HCT116 (cell line): ENCODE results near the gene PROX2. TPM values are rescaled to one million over a fixed set of nuclear protein-coding genes. Genes with fewer than 3 reads are reported as not detected.

Experiments
- ATAC-seq: fragments of 200-7000 bp; cut with Tn5 transposase; 2 replicates; pipeline ENCODE4 v1.9.1; 2020; ENCODE audit warnings: mild to moderate bottlenecking, moderate library complexity
- BruUV-seq: library from RNA; stranded (reverse); fragments of 400-500 nt; replicated peaks from 2 replicates; lab custom pipeline; 2021; lab: Mats Ljungman, UMichigan
- CTCF ChIA-PET: fragments of 300-600 bp; sonication (Branson Sonifier 250); formaldehyde crosslinking; loops from one replicate; lab custom pipeline; 2021; ENCODE audit warnings: antibody characterized with exemption; lab: Charles Lee
- POLR2A ChIA-PET: fragments of 300-600, 350-600 bp; sonication (Branson Sonifier 250); formaldehyde crosslinking; loops from one replicate; lab custom pipeline; 2021; ENCODE audit warnings: antibody characterized with exemption; lab: Charles Lee
- RAD21 ChIA-PET, 2 experiments: fragments of 300-600 bp; sonication (Branson Sonifier 250); formaldehyde crosslinking; loops; one replicate each; lab custom pipeline; 2023; ENCODE audit warnings: low total read pairs in 2 of 2; ENCODE audit not compliant: uncharacterized antibody in 2 of 2, unreplicated experiment in 2 of 2, low non-redundant PET in 1 of 2; lab: Charles Lee
- DNase-seq: peaks from one replicate; pipeline ENCODE4 v3.0.0-alpha.2; 2010; ENCODE audit warnings: low read depth, low spot score
- H2AFZ ChIP-seq: fragments of 200-600 bp; shearing (Covaris generic), sonication (generic); 2 replicates; pipeline ENCODE4 v1.6.1; 2017; ENCODE audit warnings: low read depth, mixed run types, mixed read lengths, antibody characterized with exemption, low read length; ENCODE audit not compliant: poor library complexity, severe bottlenecking
- H3K27ac ChIP-seq: 2 replicates; pipeline ENCODE4 v1.5.1; 2012; ENCODE audit warnings: low read depth, low read length
- H3K27me3 ChIP-seq: fragments of 200-600 bp; sonication (generic); 2 replicates; pipeline ENCODE4 v1.6.1; 2016; ENCODE audit warnings: mixed run types, low read length, mixed read lengths; ENCODE audit not compliant: insufficient read depth
- H3K36me3 ChIP-seq, 2 experiments: fragments of 200-500 bp in 1 of 2; fragments of 200-600 bp in 1 of 2; sonication (Bioruptor generic) in 1 of 2; sonication (generic) in 1 of 2; 2 replicates each; pipeline versions ENCODE4 v1.5.1 to v1.6.1; 2014 to 2016; ENCODE audit warnings: low read length in 2 of 2, inconsistent platforms in 1 of 2, mixed read lengths in 1 of 2, mixed run types in 1 of 2; ENCODE audit not compliant: insufficient read depth in 2 of 2, control insufficient read depth in 1 of 2
- H3K4me1 ChIP-seq, 2 experiments: fragments of 200-600 bp in 1 of 2; sonication (generic) in 1 of 2; 2 replicates each; pipeline versions ENCODE4 v1.5.1 to v1.6.1; 2012 to 2017; ENCODE audit warnings: low read length in 2 of 2, inconsistent platforms in 1 of 2, mild to moderate bottlenecking in 1 of 2, mixed read lengths in 1 of 2, mixed run types in 1 of 2, moderate library complexity in 1 of 2; ENCODE audit not compliant: insufficient read depth in 2 of 2, control insufficient read depth in 1 of 2
- H3K4me2 ChIP-seq: fragments of 200-600 bp; sonication (generic); 2 replicates; pipeline ENCODE4 v1.6.1; 2017; ENCODE audit warnings: mixed run types, low read length, mixed read lengths
- H3K4me3 ChIP-seq, 2 experiments: fragments of 200-600 bp in 1 of 2; sonication (generic) in 1 of 2; replicated peaks in 1 of 2; 2 replicates each; pipeline ENCODE4 v1.5.1; 2011 to 2016; ENCODE audit warnings: low read length in 2 of 2, control low read depth in 1 of 2, low read depth in 1 of 2, mild to moderate bottlenecking in 1 of 2, mixed read lengths in 1 of 2, mixed run types in 1 of 2
- H3K79me2 ChIP-seq: fragments of 200-600 bp; sonication (generic); 2 replicates; pipeline ENCODE4 v1.6.1; 2017; ENCODE audit warnings: mild to moderate bottlenecking, mixed run types, low read length, moderate library complexity, mixed read lengths; ENCODE audit not compliant: insufficient read depth
- H3K9ac ChIP-seq: fragments of 200-600 bp; sonication (generic); 2 replicates; pipeline ENCODE4 v1.6.1; 2016; ENCODE audit warnings: low read length, mixed read lengths
- H3K9me2 ChIP-seq: fragments of 200-600 bp; sonication (generic), shearing (Covaris generic); 2 replicates; pipeline ENCODE4 v1.6.1; 2017; ENCODE audit warnings: mixed run types, mild to moderate bottlenecking, moderate library complexity; ENCODE audit not compliant: insufficient read depth
- H3K9me3 ChIP-seq, 2 experiments: fragments of 200-500 bp in 1 of 2; fragments of 200-600 bp in 1 of 2; sonication (Bioruptor generic) in 1 of 2; sonication (generic) in 1 of 2; 2 replicates each; pipeline ENCODE4 v1.6.1; 2014 to 2017; ENCODE audit warnings: low read length in 2 of 2, mixed read lengths in 2 of 2, inconsistent platforms in 1 of 2, low read depth in 1 of 2, mild to moderate bottlenecking in 1 of 2, mixed run types in 1 of 2, moderate library complexity in 1 of 2; ENCODE audit not compliant: control insufficient read depth in 1 of 2, insufficient read depth in 1 of 2
- H4K20me1 ChIP-seq: fragments of 200-600 bp; sonication (generic), shearing (Covaris generic); 2 replicates; pipeline ENCODE4 v1.6.1; 2017; ENCODE audit warnings: mixed run types, mild to moderate bottlenecking, moderate library complexity; ENCODE audit not compliant: insufficient read depth
- CBX3 ChIP-seq: IDR thresholded peaks from 2 replicates; pipeline ENCODE4 v1.6.1; 2012; ENCODE audit warnings: low read depth
- CEBPB ChIP-seq: IDR thresholded peaks from 2 replicates; pipeline ENCODE4 v1.6.1; 2012; ENCODE audit warnings: low read depth
- ELF1 ChIP-seq: IDR thresholded peaks from 2 replicates; pipeline ENCODE4 v1.6.1; 2012; ENCODE audit warnings: low read depth, borderline replicate concordance
- FOSL1 ChIP-seq: IDR thresholded peaks from 2 replicates; pipeline ENCODE4 v1.6.1; 2012; ENCODE audit warnings: low read depth
- JUND ChIP-seq: IDR thresholded peaks from 2 replicates; pipeline ENCODE4 v1.6.1; 2012
- POLR2AphosphoS5 ChIP-seq: IDR thresholded peaks from 2 replicates; pipeline ENCODE4 v1.6.1; 2011; ENCODE audit warnings: mild to moderate bottlenecking, low read depth, low read length, moderate library complexity
- SIN3A ChIP-seq: IDR thresholded peaks from 2 replicates; pipeline ENCODE4 v1.6.1; 2012; ENCODE audit warnings: low read depth
- SP1 ChIP-seq: IDR thresholded peaks from 2 replicates; pipeline ENCODE4 v1.6.1; 2012; ENCODE audit warnings: low read depth
- SRF ChIP-seq: IDR thresholded peaks from 2 replicates; pipeline ENCODE4 v1.6.1; 2012; ENCODE audit warnings: low read depth
- TCF7L2 ChIP-seq: IDR thresholded peaks from 2 replicates; pipeline ENCODE4 v1.7.0; 2011; ENCODE audit warnings: borderline replicate concordance, inconsistent platforms; ENCODE audit not compliant: insufficient read depth, insufficient read length; ENCODE audit errors: extremely low read depth
- intact Hi-C: fragments of 100-400 bp; cut with micrococcal nuclease; formaldehyde crosslinking; loops from 2 replicates; pipeline ENCODE4 v1.10.0; 2022
- total RNA-seq: library from RNA; stranded (reverse); gene quantifications from one replicate; pipeline ENCODE4 v1.2.1, GENCODE V29; 2021; ENCODE audit not compliant: unreplicated experiment
- TF ChIP-seq, protein P1 (sequence below), 3 experiments: fragments of 200-600 bp in 1 of 3; sonication (generic) in 1 of 3; IDR thresholded peaks in 2 of 3; conservative IDR thresholded peaks in 1 of 3; 2 replicates each; pipeline ENCODE4 v1.5.1; 2012 to 2017; ENCODE audit warnings: low read depth in 2 of 3, low read length in 2 of 3, antibody characterized with exemption in 1 of 3, borderline replicate concordance in 1 of 3, control low read depth in 1 of 3, mild to moderate bottlenecking in 1 of 3, mixed read lengths in 1 of 3, mixed run types in 1 of 3, moderate library complexity in 1 of 3; ENCODE audit not compliant: insufficient read depth in 1 of 3
- TF ChIP-seq, protein P2 (sequence below): IDR thresholded peaks from 2 replicates; pipeline ENCODE4 v1.6.1; 2012
- TF ChIP-seq, protein P3 (sequence below): IDR thresholded peaks from 2 replicates; pipeline ENCODE4 v1.6.1; 2011; ENCODE audit warnings: mild to moderate bottlenecking, low read length, moderate library complexity; ENCODE audit not compliant: insufficient replicate concordance; ENCODE audit errors: extremely low read depth

PROX2 gene
- total RNA-seq, 1 experiment from 2014 or later: not detected

DNA sequence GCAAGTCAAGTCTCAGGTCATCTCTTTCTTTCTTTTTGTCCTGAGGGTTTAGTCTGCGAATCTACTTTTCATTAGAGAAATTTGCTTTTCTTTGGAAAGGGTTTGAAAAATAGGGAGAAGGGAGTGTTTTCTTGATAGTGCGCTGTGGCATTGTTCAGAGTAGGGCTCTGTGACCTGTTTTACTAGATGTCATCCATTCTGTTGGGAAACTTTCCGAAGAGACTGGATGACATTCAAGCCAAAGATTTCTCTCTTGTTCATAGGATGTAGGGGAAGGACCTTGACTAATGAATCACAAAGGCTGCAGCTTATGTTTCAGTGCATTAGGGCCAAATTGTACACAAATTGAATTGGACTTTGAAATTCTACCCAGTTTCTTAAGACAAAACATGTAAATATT, 20.5 kb upstream of the PROX2 start:
- Histone ChIP-seq H3K27ac (no peak overlapping the region), H3K4me1 (no peaks in the 10 kb centered on the region), H3K9me3 (no peaks in the 10 kb centered on the region), H3K9ac (no peak overlapping the region), H3K4me3 (no peak overlapping the region), H4K20me1 (no peaks in the 10 kb centered on the region), H3K36me3 (peaks cover 79 to 88% of the 10 kb centered on the region in 2 experiments), H3K4me2 (no peak overlapping the region), H3K9me2 (no peaks in the 10 kb centered on the region), H3K79me2 (no peaks in the 10 kb centered on the region), H3K27me3 (no peaks in the 10 kb centered on the region), H2AFZ (no peak overlapping the region)
- ChIA-PET POLR2A (no interaction called here), RAD21 (no interaction called here), CTCF (interaction anchor here (0.8 kb wide), 1 partner anchor 18 kb away, joined by 3 read pairs; no protein-coding TSS in a partner anchor)
- intact Hi-C loops: no loop called here
- ATAC-seq: no peak
- DNase-seq: no peak
- no TSS peak for BruUV-seq
- TF ChIP-seq, protein P1, sequence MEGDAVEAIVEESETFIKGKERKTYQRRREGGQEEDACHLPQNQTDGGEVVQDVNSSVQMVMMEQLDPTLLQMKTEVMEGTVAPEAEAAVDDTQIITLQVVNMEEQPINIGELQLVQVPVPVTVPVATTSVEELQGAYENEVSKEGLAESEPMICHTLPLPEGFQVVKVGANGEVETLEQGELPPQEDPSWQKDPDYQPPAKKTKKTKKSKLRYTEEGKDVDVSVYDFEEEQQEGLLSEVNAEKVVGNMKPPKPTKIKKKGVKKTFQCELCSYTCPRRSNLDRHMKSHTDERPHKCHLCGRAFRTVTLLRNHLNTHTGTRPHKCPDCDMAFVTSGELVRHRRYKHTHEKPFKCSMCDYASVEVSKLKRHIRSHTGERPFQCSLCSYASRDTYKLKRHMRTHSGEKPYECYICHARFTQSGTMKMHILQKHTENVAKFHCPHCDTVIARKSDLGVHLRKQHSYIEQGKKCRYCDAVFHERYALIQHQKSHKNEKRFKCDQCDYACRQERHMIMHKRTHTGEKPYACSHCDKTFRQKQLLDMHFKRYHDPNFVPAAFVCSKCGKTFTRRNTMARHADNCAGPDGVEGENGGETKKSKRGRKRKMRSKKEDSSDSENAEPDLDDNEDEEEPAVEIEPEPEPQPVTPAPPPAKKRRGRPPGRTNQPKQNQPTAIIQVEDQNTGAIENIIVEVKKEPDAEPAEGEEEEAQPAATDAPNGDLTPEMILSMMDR (IDR thresholded peaks at IDR 0.05 in 2 of 3, conservative IDR thresholded peaks at IDR 0.05 in 1 of 3; ENCODE audit: borderline replicate concordance in 1 of 3, insufficient read depth in 1 of 3, low read depth in 2 of 3, low read length in 2 of 3): no peak
- no peak for TF ChIP-seq SIN3A
- no peak for TF ChIP-seq JUND
- TF ChIP-seq, protein P2, sequence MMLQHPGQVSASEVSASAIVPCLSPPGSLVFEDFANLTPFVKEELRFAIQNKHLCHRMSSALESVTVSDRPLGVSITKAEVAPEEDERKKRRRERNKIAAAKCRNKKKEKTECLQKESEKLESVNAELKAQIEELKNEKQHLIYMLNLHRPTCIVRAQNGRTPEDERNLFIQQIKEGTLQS: no peak

DNA sequence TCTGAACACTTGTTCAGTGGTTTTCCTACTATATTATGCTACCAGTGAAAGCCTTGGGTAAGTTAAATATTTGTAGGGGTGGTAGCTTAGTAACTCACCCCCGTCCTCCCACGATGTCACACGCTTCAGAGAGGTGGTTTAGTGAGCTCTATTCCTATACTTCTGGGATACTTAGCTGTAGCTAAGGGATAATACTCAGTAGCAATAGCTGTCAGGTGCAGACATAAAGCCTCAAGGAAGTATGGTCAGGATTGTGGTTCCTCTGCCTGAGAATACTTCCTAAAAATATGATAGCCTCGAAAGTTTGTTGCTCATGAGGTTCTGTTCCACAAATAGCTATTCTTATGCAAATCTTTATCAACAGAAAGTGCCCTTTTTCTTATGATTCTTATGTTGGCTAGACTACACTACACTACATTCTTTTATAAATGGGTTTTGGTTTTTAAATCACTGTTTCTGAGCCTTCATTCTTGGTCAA, 17.7 kb upstream of the PROX2 start:
- peaks cover 65 to 82% of the 10 kb centered on the region in 2 experiments; a peak in 3 of 4 replicates for H3K36me3 ChIP-seq
- H3K4me3 ChIP-seq: no peak overlapping the region
- H3K79me2 ChIP-seq: peaks cover 17% of the 10 kb centered on the region
- DNase-seq: no peak
- no peaks in the 10 kb centered on the region for H4K20me1 ChIP-seq
- ChIA-PET POLR2A (no interaction called here), CTCF (interaction anchor here (1.1 to 1.4 kb wide), 3 partner anchors 12 to 52 kb away, joined by 4 to 6 read pairs (median 4); no protein-coding TSS in a partner anchor), RAD21 (interaction anchor here in 1 of 2 experiments (0.9 kb wide), 1 partner anchor 285 kb away, joined by 3 read pairs; no protein-coding TSS in a partner anchor)
- H3K4me1 ChIP-seq: peaks cover 2% of the 10 kb centered on the region in 2 experiments; a peak in 3 of 4 replicates
- no peak overlapping the region for H3K27ac ChIP-seq
- H3K9me2 ChIP-seq: no peaks in the 10 kb centered on the region
- no peak for ATAC-seq
- no TSS peak for BruUV-seq
- H3K9ac ChIP-seq: no peak overlapping the region
- intact Hi-C loops: no loop called here
- no peak overlapping the region for H3K4me2 ChIP-seq
- no peaks in the 10 kb centered on the region for H3K9me3 ChIP-seq
- H2AFZ ChIP-seq: no peak overlapping the region
- no peaks in the 10 kb centered on the region for H3K27me3 ChIP-seq
- TF ChIP-seq SRF (no peak), SIN3A (no peak), ELF1 (no peak), FOSL1 (no peak), CBX3 (no peak), POLR2AphosphoS5 (no peak), CEBPB (no peak), TCF7L2 (no peak), SP1 (no peak)
- TF ChIP-seq, protein P3, sequence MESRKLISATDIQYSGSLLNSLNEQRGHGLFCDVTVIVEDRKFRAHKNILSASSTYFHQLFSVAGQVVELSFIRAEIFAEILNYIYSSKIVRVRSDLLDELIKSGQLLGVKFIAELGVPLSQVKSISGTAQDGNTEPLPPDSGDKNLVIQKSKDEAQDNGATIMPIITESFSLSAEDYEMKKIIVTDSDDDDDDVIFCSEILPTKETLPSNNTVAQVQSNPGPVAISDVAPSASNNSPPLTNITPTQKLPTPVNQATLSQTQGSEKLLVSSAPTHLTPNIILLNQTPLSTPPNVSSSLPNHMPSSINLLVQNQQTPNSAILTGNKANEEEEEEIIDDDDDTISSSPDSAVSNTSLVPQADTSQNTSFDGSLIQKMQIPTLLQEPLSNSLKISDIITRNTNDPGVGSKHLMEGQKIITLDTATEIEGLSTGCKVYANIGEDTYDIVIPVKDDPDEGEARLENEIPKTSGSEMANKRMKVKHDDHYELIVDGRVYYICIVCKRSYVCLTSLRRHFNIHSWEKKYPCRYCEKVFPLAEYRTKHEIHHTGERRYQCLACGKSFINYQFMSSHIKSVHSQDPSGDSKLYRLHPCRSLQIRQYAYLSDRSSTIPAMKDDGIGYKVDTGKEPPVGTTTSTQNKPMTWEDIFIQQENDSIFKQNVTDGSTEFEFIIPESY: no peak
- TF ChIP-seq, protein P1 (IDR thresholded peaks at IDR 0.05 in 2 of 3, conservative IDR thresholded peaks at IDR 0.05 in 1 of 3; ENCODE audit: borderline replicate concordance in 1 of 3, insufficient read depth in 1 of 3, low read depth in 2 of 3, low read length in 2 of 3): no peak
